OCI-LY1 (cell line): ENCODE data around the gene OR5A1.

Experiments used
- H2AFZ ChIP-seq: fragments of 200-600 bp; sonication (generic), shearing (Covaris generic); 2 replicates; pipeline ENCODE4 v1.6.0; 2014; ENCODE audit warnings: antibody characterized with exemption, mild to moderate bottlenecking, low read length
- H3F3A ChIP-seq: fragments of 200-600 bp; sonication (generic), shearing (Covaris generic); 2 replicates; pipeline ENCODE4 v1.6.0; 2014; ENCODE audit warnings: mild to moderate bottlenecking, antibody characterized with exemption, low read length, moderate library complexity; ENCODE audit not compliant: insufficient read depth
- H3K27ac ChIP-seq: fragments of 200-600 bp; sonication (generic); 2 replicates; pipeline ENCODE4 v1.5.1; 2014; ENCODE audit warnings: low read length, mixed run types, mild to moderate bottlenecking, low read depth; ENCODE audit not compliant: poor library complexity, severe bottlenecking
- H3K27me3 ChIP-seq: fragments of 200-600 bp; sonication (generic); 2 replicates; pipeline ENCODE4 v1.6.0; 2014; ENCODE audit warnings: antibody characterized with exemption, mild to moderate bottlenecking, low read length, moderate library complexity; ENCODE audit not compliant: insufficient read depth
- H3K36me3 ChIP-seq: fragments of 200-600 bp; sonication (generic); 2 replicates; pipeline ENCODE4 v1.6.1; 2014; ENCODE audit warnings: mild to moderate bottlenecking, antibody characterized with exemption, low read length, moderate library complexity, mixed read lengths; ENCODE audit not compliant: insufficient read depth
- H3K4me1 ChIP-seq: fragments of 200-600 bp; sonication (generic); 2 replicates; pipeline ENCODE4 v1.5.1; 2014; ENCODE audit warnings: mild to moderate bottlenecking, low read length, moderate library complexity; ENCODE audit not compliant: insufficient read depth, severe bottlenecking
- H3K4me2 ChIP-seq: fragments of 200-600 bp; sonication (generic), shearing (Covaris generic); 2 replicates; pipeline ENCODE4 v1.6.1; 2014; ENCODE audit warnings: low read length
- H3K4me3 ChIP-seq: fragments of 200-600 bp; sonication (generic); 2 replicates; pipeline ENCODE4 v1.5.1; 2014; ENCODE audit warnings: low read length, low read depth, mild to moderate bottlenecking, mixed read lengths; ENCODE audit not compliant: poor library complexity, severe bottlenecking
- H3K79me2 ChIP-seq: fragments of 200-600 bp; shearing (Covaris generic); 2 replicates; pipeline ENCODE4 v1.6.1; 2016; ENCODE audit warnings: mixed run types, low read length, mixed read lengths; ENCODE audit not compliant: insufficient read depth
- H3K9ac ChIP-seq: fragments of 200-600 bp; sonication (generic), shearing (Covaris generic); 2 replicates; pipeline ENCODE4 v1.6.1; 2014; ENCODE audit warnings: mild to moderate bottlenecking, low read length, mixed read lengths
- H3K9me2 ChIP-seq: fragments of 200-600 bp; sonication (generic), shearing (Covaris generic); 2 replicates; pipeline ENCODE4 v1.6.1; 2014; ENCODE audit warnings: low read depth, mild to moderate bottlenecking, low read length, mixed read lengths
- H3K9me3 ChIP-seq: fragments of 200-600 bp; shearing (Covaris generic); 2 replicates; pipeline ENCODE4 v1.6.1; 2014; ENCODE audit warnings: low read length, mixed read lengths
- H4K20me1 ChIP-seq: fragments of 200-600 bp; sonication (generic), shearing (Covaris generic); 2 replicates; pipeline ENCODE4 v1.6.0; 2016; ENCODE audit warnings: mild to moderate bottlenecking, low read length; ENCODE audit not compliant: insufficient read depth
- EZH2 ChIP-seq: fragments of 200-600 bp; sonication (generic), shearing (Covaris generic); IDR thresholded peaks from 2 replicates; pipeline ENCODE4 v1.8.0; 2017; ENCODE audit warnings: borderline replicate concordance, mixed run types, mild to moderate bottlenecking, antibody characterized with exemption, low read length, moderate library complexity, mixed read lengths
- TF ChIP-seq, protein P1 (sequence below): fragments of 200-600 bp; sonication (generic), shearing (Covaris generic); IDR thresholded peaks from 2 replicates; pipeline ENCODE4 v1.5.1; 2017; ENCODE audit warnings: mild to moderate bottlenecking, antibody characterized with exemption, low read length, moderate library complexity, mixed read lengths

The OR5A1 gene

DNA sequence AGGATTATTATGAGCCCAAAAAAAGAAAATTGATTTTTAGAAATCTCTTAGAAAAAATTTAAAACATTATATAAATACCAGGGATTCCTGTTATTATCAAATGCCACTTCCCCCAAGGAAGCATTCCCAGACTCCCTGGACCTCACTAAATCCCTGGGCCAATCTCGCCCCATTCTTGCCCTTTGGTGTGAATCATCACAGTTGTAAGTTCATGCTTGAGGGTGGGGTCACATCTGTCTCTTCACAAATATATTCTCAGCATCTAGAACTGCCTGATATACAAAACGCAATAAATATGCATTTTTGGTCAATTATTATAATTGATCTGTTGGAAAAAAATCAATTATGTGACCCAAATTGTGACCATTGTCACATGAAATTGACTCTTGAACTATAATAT is 12.2 kb downstream of the OR5A1 start:
- TF ChIP-seq, protein P1, sequence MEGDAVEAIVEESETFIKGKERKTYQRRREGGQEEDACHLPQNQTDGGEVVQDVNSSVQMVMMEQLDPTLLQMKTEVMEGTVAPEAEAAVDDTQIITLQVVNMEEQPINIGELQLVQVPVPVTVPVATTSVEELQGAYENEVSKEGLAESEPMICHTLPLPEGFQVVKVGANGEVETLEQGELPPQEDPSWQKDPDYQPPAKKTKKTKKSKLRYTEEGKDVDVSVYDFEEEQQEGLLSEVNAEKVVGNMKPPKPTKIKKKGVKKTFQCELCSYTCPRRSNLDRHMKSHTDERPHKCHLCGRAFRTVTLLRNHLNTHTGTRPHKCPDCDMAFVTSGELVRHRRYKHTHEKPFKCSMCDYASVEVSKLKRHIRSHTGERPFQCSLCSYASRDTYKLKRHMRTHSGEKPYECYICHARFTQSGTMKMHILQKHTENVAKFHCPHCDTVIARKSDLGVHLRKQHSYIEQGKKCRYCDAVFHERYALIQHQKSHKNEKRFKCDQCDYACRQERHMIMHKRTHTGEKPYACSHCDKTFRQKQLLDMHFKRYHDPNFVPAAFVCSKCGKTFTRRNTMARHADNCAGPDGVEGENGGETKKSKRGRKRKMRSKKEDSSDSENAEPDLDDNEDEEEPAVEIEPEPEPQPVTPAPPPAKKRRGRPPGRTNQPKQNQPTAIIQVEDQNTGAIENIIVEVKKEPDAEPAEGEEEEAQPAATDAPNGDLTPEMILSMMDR = no peak
- no peak for TF ChIP-seq EZH2
- Histone ChIP-seq H3K9ac (no peak overlapping the region), H3K9me3 (no peaks in the 10 kb centered on the region)

DNA sequence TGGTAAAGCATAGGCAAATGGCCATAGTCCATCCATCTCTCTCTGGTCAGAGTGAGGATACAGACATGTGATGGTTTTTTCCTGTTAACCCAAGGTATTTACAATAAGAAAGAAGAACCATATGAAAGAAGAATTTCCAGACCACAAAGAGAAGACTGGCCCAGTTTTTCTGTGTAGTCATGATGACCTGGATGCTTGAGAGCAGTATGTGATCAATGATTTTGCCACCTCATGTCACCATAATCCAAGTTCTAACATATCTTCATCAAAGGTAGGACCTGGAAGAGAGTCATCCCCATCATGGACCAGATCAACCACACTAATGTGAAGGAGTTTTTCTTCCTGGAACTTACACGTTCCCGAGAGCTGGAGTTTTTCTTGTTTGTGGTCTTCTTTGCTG is 20.4 kb downstream of the OR5A1 start, which contains the start of gene OR4D6:
TSS of gene OR4D6 (plus strand) at position 301 of the 400 bp plus-strand sequence. CDS start at position 301, 0 bp downstream.
- Histone ChIP-seq H3K9me3 (no peaks in the 10 kb centered on the region), H3K9me2 (no peaks in the 10 kb centered on the region), H3K4me2 (no peak within 1 kb of the TSS), H3K27ac (no peak within 1 kb of the TSS), H3F3A (no peaks in the 10 kb centered on the region), H3K79me2 (no peaks in the 10 kb centered on the region), H2AFZ (no peak within 1 kb of the TSS), H4K20me1 (no peaks in the 10 kb centered on the region), H3K9ac (no peak within 1 kb of the TSS), H3K4me1 (no peaks in the 10 kb centered on the region), H3K4me3 (no peak within 1 kb of the TSS), H3K36me3 (no peaks in the 10 kb centered on the region), H3K27me3 (no peaks in the 10 kb centered on the region)
- TF ChIP-seq, protein P1 = no peak
- no peak for TF ChIP-seq EZH2

More for the DNA sequence above, 12.2 kb downstream of the OR5A1 start:
- no peaks in the 10 kb centered on the region for H3K9me2 ChIP-seq
- peaks cover 4% of the 10 kb centered on the region; the same call in 1 of the 2 replicates for H3K27me3 ChIP-seq
- no peak overlapping the region for H3K4me3 ChIP-seq
- H3K36me3 ChIP-seq = no peaks in the 10 kb centered on the region; the same call in 1 of the 2 replicates
- H3K27ac ChIP-seq = no peak overlapping the region
- no peaks in the 10 kb centered on the region for H4K20me1 ChIP-seq
- H3K4me1 ChIP-seq = no peaks in the 10 kb centered on the region
- no peak overlapping the region for H3K4me2 ChIP-seq
- H3K79me2 ChIP-seq = no peaks in the 10 kb centered on the region
- no peaks in the 10 kb centered on the region for H3F3A ChIP-seq
- H2AFZ ChIP-seq = no peak overlapping the region

- Histone ChIP-seq H3K36me3 (no peaks in the 10 kb centered on the region), H3K27me3 (no peaks in the 10 kb centered on the region), H3K27ac (no peak overlapping the region), H3K9me3 (no peaks in the 10 kb centered on the region), H3K4me2 (no peak overlapping the region), H2AFZ (no peak overlapping the region), H3K4me1 (no peaks in the 10 kb centered on the region), H3K9me2 (no peaks in the 10 kb centered on the region), H4K20me1 (no peaks in the 10 kb centered on the region), H3F3A (no peaks in the 10 kb centered on the region), H3K4me3 (no peak overlapping the region), H3K79me2 (no peaks in the 10 kb centered on the region), H3K9ac (no peak overlapping the region)
- no peak for TF ChIP-seq EZH2
- TF ChIP-seq, protein P1 = no peak
Measured at GRCh38 chr11:59459916-59460315, 23.6 kb downstream of the OR5A1 start.
